GM21737 (cell line): ENCODE measurements around the gene EID3.
"Not testable (repeated sequence)": the region's sequence is repeated elsewhere in the genome, so short reads cannot be mapped to it uniquely, and the experiment has no call there.

ENCODE experiments used
- ATAC-seq: cut with Tn5 transposase; IDR thresholded peaks from one replicate; pipeline ENCODE4 v1.9.1; 2021; ENCODE audit warnings: mild to moderate bottlenecking, moderate library complexity; ENCODE audit not compliant: unreplicated experiment

EID3 gene

GRCh38 chr12:104288635-104289274, 14.8 kb upstream of the EID3 start:
- peak; percentile 52 for ATAC-seq

- ATAC-seq, result no peak
These were observed 13.2 kb upstream of the EID3 start for GRCh38 chr12:104290320-104290719.

GRCh38 chr12:104290855-104291254, 12.7 kb upstream of the EID3 start:
- no peak for ATAC-seq

GRCh38 chr12:104291867-104292524, 11.5 kb upstream of the EID3 start:
- ATAC-seq, result no peak

- no peak for ATAC-seq
These were observed 10.4 kb upstream of the EID3 start for GRCh38 chr12:104292872-104293794.

GRCh38 chr12:104294158-104294859, 9.2 kb upstream of the EID3 start:
- ATAC-seq, result not testable (repeated sequence)

- ATAC-seq, result no peak
These were observed 8.4 kb upstream of the EID3 start for GRCh38 chr12:104294927-104295668.

GRCh38 chr12:104295954-104296353, 7.6 kb upstream of the EID3 start:
- no peak for ATAC-seq

GRCh38 chr12:104296718-104297117, 6.8 kb upstream of the EID3 start:
- no peak for ATAC-seq

- ATAC-seq, result no peak
These were observed 5.9 kb upstream of the EID3 start for GRCh38 chr12:104297477-104298113.

GRCh38 chr12:104299842-104300481, 3.6 kb upstream of the EID3 start:
- no peak for ATAC-seq

- ATAC-seq, result no peak
These were observed 896 bp downstream of the EID3 start for GRCh38 chr12:104304261-104305009.

- no peak for ATAC-seq
These were observed 1.8 kb downstream of the EID3 start for GRCh38 chr12:104305349-104305748.

GRCh38 chr12:104306376-104306775, 2.8 kb downstream of the EID3 start:
- ATAC-seq, result no peak

GRCh38 chr12:104306943-104307654, 3.6 kb downstream of the EID3 start:
- no peak for ATAC-seq

GRCh38 chr12:104307655-104308000, 4.1 kb downstream of the EID3 start:
- ATAC-seq, result no peak

- ATAC-seq, result no peak
These were observed 6.0 kb downstream of the EID3 start for GRCh38 chr12:104309446-104309993.
